Uterus (tissue), 4 donors: ENCODE results near the gene RMND1. TPM values are rescaled to one million over a fixed set of nuclear protein-coding genes. Genes with fewer than 3 reads are reported as not detected.
"Not testable (repeated sequence)": the region's sequence is repeated elsewhere in the genome, so short reads cannot be mapped to it uniquely, and the experiment has no call there.

Experiments
- DNase-seq, 2 donors: peaks; one replicate each; pipeline ENCODE4 v3.0.0-alpha.2; 2019 to 2020
- H3K27ac ChIP-seq, 2 donors: fragments of 200-600 bp; sonication (generic); 1 replicate in 1 of 2; 2 replicates in 1 of 2; pipeline ENCODE4 v1.5.1; 2016 to 2018
- H3K27me3 ChIP-seq, 2 donors: fragments of 200-600 bp; sonication (generic); one replicate each; pipeline ENCODE4 v1.5.1; 2018 to 2019; ENCODE audit warnings: control low read depth in 1 of 2
- H3K36me3 ChIP-seq, 2 donors: fragments of 200-600 bp; sonication (generic); one replicate each; pipeline ENCODE4 v1.5.1; 2019; ENCODE audit warnings: control low read depth in 1 of 2
- H3K4me1 ChIP-seq, 2 donors: fragments of 200-600 bp; sonication (generic); one replicate each; pipeline ENCODE4 v1.5.1; 2018 to 2019; ENCODE audit warnings: control low read depth in 1 of 2
- H3K4me3 ChIP-seq, 2 donors: fragments of 200-600 bp; sonication (generic); 1 replicate in 1 of 2; 2 replicates in 1 of 2; pipeline ENCODE4 v1.5.1; 2018 to 2019; ENCODE audit warnings: mild to moderate bottlenecking in 1 of 2
- H3K9me3 ChIP-seq, 2 donors: fragments of 200-600 bp; sonication (generic); one replicate each; pipeline ENCODE4 v1.5.1; 2019; ENCODE audit warnings: control low read depth in 1 of 2
- POLR2A ChIP-seq, 2 donors: fragments of 450-650 bp; IDR thresholded peaks; one replicate each; pipeline ENCODE4 v1.6.1; 2016; ENCODE audit warnings: antibody characterized with exemption in 2 of 2, mild to moderate bottlenecking in 1 of 2, moderate library complexity in 1 of 2
- intact Hi-C: fragments of 100-400 bp; cut with DNase I; formaldehyde crosslinking; loops from one replicate; pipeline ENCODE4 v1.15.1; 2023; ENCODE audit warnings: low total_unique reads
- total RNA-seq, 4 donors: library from RNA; depleted of rRNA in 3 of 4; stranded (reverse); fragments of >200 nt in 3 of 4; gene quantifications; one replicate each; pipeline versions ENCODE4 v1.1.0 to v1.2.4, GENCODE V29; 2014 to 2023
- TF ChIP-seq, protein P1 (sequence below), 4 experiments: fragments of 200-600 bp in 2 of 4; fragments of 450-650 bp in 2 of 4; sonication (generic) in 2 of 4; IDR thresholded peaks; one replicate each; pipeline ENCODE4 v1.5.1; 2016 to 2019; ENCODE audit warnings: antibody characterized with exemption in 4 of 4, mild to moderate bottlenecking in 2 of 4, moderate library complexity in 1 of 4
- donor health status: DM: yes; HTN: yes; CAD: no.

The RMND1 gene
- total RNA-seq, 4 donors from 2014 or later, result 4.1 to 48.8 (median 21.1) TPM

DNA sequence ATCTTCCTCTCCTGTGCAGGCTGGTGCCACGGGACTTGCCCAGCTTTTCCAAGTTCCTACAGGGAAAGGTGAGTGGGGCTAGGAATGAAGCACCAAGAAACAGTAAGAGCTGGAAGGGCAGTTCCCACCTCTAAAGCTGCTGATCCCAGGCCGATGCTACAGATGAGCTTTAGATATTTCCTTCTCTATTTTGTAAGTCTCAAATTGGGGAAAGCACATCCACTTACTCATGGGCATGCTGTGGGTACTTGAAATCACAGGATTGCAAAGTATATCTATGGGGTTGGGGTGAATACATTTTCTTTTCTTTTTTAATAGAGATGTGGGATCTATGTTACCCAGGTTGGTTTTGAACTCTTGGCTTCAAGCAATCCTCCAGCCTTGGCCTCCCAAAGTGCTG, 63.7 kb downstream of the RMND1 start:
- intact Hi-C loops, result no loop called here
- H3K9me3 ChIP-seq, result no peaks in the 10 kb centered on the region
- no peak overlapping the region for H3K4me3 ChIP-seq
- TF ChIP-seq, protein P1, sequence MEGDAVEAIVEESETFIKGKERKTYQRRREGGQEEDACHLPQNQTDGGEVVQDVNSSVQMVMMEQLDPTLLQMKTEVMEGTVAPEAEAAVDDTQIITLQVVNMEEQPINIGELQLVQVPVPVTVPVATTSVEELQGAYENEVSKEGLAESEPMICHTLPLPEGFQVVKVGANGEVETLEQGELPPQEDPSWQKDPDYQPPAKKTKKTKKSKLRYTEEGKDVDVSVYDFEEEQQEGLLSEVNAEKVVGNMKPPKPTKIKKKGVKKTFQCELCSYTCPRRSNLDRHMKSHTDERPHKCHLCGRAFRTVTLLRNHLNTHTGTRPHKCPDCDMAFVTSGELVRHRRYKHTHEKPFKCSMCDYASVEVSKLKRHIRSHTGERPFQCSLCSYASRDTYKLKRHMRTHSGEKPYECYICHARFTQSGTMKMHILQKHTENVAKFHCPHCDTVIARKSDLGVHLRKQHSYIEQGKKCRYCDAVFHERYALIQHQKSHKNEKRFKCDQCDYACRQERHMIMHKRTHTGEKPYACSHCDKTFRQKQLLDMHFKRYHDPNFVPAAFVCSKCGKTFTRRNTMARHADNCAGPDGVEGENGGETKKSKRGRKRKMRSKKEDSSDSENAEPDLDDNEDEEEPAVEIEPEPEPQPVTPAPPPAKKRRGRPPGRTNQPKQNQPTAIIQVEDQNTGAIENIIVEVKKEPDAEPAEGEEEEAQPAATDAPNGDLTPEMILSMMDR (IDR thresholded peaks at IDR 0.05), result no peak
- no peak for TF ChIP-seq POLR2A (IDR thresholded peaks at IDR 0.05)
- H3K27ac ChIP-seq, result peak overlapping the region; percentile 99
- H3K36me3 ChIP-seq, result no peaks in the 10 kb centered on the region
- peaks cover 3 to 7% of the 10 kb centered on the region in 2 donors for H3K4me1 ChIP-seq
- DNase-seq, result no peak
- no peaks in the 10 kb centered on the region for H3K27me3 ChIP-seq

GRCh38 chr6:151387175-151387970, 64.6 kb downstream of the RMND1 start:
- intact Hi-C loops, result no loop called here
- H3K9me3 ChIP-seq, result no peaks in the 10 kb centered on the region
- H3K4me3 ChIP-seq, result no peak overlapping the region
- no peak for DNase-seq
- no peaks in the 10 kb centered on the region for H3K27me3 ChIP-seq
- H3K36me3 ChIP-seq, result no peaks in the 10 kb centered on the region
- no peak for TF ChIP-seq POLR2A (IDR thresholded peaks at IDR 0.05)
- peaks cover 2 to 7% of the 10 kb centered on the region in 2 donors for H3K4me1 ChIP-seq
- H3K27ac ChIP-seq, result no peak overlapping the region

DNA sequence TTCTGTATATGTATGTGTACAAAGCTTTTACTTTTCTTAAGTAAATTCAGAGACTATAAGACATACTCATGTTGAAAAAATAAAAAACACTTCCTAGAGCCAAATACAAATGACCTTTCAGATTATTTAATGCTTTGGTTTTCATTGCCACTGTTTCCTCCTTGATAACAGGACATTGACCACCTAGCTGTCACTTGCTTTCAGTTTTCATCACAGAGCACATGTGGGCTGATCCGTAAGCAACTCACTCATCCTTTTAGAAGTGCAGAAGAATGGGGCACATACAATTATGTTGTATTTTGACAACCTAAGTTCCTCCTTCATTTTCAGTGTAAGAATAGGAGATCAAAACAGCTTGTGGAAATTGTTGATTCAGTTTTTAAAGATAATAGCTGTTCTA, 66.7 kb downstream of the RMND1 start:
- DNase-seq, result no peak
- Histone ChIP-seq H3K27ac (no peak overlapping the region), H3K36me3 (no peaks in the 10 kb centered on the region), H3K4me3 (no peak overlapping the region), H3K9me3 (no peaks in the 10 kb centered on the region), H3K27me3 (no peaks in the 10 kb centered on the region), H3K4me1 (peaks cover 0 to 7% of the 10 kb centered on the region in 2 donors)
- TF ChIP-seq, protein P1 (IDR thresholded peaks at IDR 0.05), result no peak
- TF ChIP-seq POLR2A (IDR thresholded peaks at IDR 0.05), result no peak
- intact Hi-C loops, result no loop called here

GRCh38 chr6:151384151-151384550, 67.8 kb downstream of the RMND1 start:
- Histone ChIP-seq H3K36me3 (no peaks in the 10 kb centered on the region), H3K27me3 (no peaks in the 10 kb centered on the region), H3K4me1 (peaks cover 0 to 5% of the 10 kb centered on the region in 2 donors), H3K4me3 (no peak overlapping the region), H3K9me3 (no peaks in the 10 kb centered on the region), H3K27ac (no peak overlapping the region)
- intact Hi-C loops, result no loop called here
- DNase-seq, result no peak
- TF ChIP-seq, protein P1 (IDR thresholded peaks at IDR 0.05), result no peak
- TF ChIP-seq POLR2A (IDR thresholded peaks at IDR 0.05), result no peak

- H3K27me3 ChIP-seq, intact Hi-C loops, H3K4me3 ChIP-seq, H3K36me3 ChIP-seq, H3K4me1 ChIP-seq, H3K9me3 ChIP-seq, DNase-seq, H3K27ac ChIP-seq: not testable (repeated sequence)
Measured at GRCh38 chr6:151382631-151383030, 69.3 kb downstream of the RMND1 start.

DNA sequence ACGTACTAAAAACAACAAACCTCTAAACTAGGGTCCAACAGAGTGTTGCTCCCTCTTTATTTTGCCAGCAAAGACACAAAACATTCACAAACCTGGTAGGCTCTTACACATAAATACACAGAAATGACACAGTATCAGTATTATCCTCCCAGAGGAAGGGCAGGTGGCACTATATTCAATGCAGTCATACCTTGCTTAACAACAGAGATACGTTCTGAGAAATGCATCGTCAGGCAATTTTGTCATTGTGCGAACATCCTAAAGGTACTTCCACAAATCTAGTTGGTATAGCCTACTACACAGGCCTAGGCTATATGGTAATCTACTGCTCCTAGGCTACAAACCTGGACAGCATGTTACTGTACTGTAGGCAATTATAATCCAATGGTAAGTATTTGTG, 70.2 kb downstream of the RMND1 start:
- no peaks in the 10 kb centered on the region for H3K9me3 ChIP-seq
- peaks cover 0 to 3% of the 10 kb centered on the region in 2 donors for H3K4me1 ChIP-seq
- DNase-seq, result no peak
- no peak for TF ChIP-seq POLR2A (IDR thresholded peaks at IDR 0.05)
- TF ChIP-seq, protein P1 (IDR thresholded peaks at IDR 0.05), result no peak
- no peaks in the 10 kb centered on the region for H3K36me3 ChIP-seq
- no peaks in the 10 kb centered on the region for H3K27me3 ChIP-seq
- intact Hi-C loops, result no loop called here
- no peak overlapping the region for H3K4me3 ChIP-seq
- no peak overlapping the region for H3K27ac ChIP-seq
